Left colon (tissue), 2 donors: Measurements from ENCODE around the gene CYP11A1. TPM values are rescaled to one million over a fixed set of nuclear protein-coding genes. Genes with fewer than 3 reads are reported as not detected.
A peak's percentile ranks its signal among the peaks of the same experiment; 100 is the strongest.

Source experiments
- ATAC-seq: fragments of 200-7000 bp; cut with Tn5 transposase; one replicate; pipeline ENCODE4 v1.9.1; 2020; ENCODE audit warnings: mild to moderate bottlenecking, moderate library complexity
- DNase-seq, 2 donors: peaks; one replicate each; pipeline ENCODE4 v3.0.0-alpha.2; 2020
- intact Hi-C, 2 donors: fragments of 100-400 bp; cut with DNase I in 1 of 2; cut with micrococcal nuclease in 1 of 2; formaldehyde crosslinking; loops; one replicate each; pipeline versions ENCODE4 v1.11.2 to v1.14.0; 2022; cut with DNase I, micrococcal nuclease
- microRNA-seq, 2 donors: library from miRNA; unstranded; fragments of <30 nt; microRNA quantifications; one replicate each; pipeline versions ENCODE4 v1.1.0 to v1.2.0, GENCODE V29; 2020
- total RNA-seq, 2 donors: library from RNA; stranded (reverse); fragmentation: NEBNext Ultra II Directional; extraction: Animal tissue kit (Norgen Biotek cat#: 25700); gene quantifications; one replicate each; pipeline ENCODE4 v1.2.1, GENCODE V29; 2021
- donor health status: DM: no; HTN: no; CAD: no.
- donor health status: DM: yes; HTN: yes; CAD: no.

The CYP11A1 gene
- total RNA-seq, 2 donors from 2014 or later = 0.31 TPM; not detected in 1

DNA sequence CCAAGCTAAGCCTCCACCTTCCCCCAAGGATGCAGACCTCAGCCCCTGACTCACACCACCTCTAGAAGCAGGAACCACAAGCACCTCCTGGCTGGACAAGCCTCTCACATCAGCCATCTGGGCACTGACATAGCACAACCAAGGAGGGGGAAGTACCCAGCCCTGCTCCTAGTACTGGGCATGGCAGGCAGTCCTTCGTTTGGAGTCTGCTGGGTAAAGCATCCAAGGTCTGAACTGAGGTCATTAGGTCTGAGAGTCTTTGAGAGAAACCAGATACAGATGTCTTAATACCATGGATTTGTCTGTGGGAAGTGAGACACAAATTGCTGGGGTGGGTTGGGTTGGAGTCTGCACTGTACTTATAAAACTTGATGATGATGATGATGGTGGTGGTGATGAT lies 69.6 kb downstream of the CYP11A1 start:
- intact Hi-C loops = no loop called here
- DNase-seq (no peak), ATAC-seq (no peak)

DNA sequence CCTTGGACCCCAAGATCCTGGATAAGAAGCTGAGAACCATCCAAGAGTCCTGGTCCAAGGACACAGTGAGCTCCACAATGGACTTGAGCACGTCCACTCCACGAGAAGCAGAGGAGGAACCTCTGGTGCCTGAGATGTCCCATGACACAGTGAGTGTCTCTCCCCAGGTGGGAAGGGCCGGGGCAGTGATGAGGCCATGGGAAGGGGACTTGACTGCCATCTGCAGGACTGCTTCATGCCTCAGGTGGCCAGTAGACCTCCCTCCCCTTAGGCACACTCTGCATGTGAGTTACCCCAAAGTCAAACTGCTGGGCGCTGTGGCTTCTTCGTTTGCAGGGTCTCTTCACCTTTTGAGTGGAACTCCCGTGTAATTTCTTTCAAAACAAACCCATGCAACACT lies 71.6 kb downstream of the CYP11A1 start:
- intact Hi-C loops = no loop called here
- no peak for ATAC-seq
- no peak for DNase-seq

DNA sequence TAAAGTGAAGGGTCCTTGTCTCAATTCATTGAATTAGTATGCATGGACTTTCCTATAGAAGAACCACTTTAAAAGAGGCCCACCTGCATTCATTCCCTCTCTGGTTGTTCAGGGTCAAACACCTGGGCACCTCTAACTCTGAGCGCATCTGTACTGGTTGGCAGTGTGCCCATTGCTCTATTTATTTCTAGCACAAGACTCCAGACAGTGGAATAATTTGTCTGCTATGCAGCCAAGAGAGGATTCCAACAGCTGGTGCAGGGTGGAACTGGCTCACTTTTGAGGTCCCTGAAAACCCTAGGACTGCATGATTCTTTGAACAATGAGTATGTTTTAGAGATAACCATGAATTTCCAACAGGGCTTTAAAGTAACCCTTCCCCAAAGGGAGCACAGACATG lies 73.4 kb downstream of the CYP11A1 start:
- ATAC-seq (no peak), DNase-seq (no peak)
- intact Hi-C loops = no loop called here

DNA sequence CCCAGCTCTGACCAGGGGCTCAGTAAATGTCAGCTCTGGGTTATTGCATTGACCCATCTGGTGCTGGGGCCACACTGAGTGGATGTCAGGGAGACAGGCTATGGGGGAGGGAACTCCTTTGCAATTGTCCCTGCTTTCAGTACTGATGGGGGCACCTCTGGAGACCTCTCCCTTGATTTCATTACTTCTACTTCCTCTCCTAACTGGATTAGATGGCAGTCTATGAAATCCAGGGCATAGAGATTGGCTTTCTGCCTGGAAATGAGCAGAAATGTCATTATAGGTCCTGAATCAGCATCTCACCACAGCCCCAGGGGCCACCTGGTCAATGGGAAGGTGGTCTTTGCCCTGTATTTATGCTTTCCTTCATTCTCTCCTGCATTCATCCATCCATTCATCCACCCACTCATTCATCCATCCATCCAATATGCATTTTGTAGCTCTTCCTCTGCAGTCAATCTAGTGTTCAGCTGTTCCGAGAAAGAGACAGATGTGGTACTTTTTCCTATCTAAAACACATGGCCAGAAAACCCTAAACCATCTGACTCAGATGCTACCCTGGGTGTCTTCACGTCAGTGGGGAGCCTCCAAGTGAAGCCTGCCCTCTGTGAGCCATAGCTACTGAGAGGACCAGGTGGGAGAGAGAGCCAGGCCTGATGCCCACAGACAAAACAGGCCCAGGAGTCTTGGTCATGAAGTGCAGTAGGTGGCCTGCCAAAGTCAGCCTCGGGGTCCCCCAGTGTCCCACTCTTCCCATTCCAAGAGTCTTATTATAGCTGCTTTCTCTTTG lies 74.2 kb downstream of the CYP11A1 start:
- ATAC-seq (no peak), DNase-seq (no peak)
- intact Hi-C loops = no loop called here

DNA sequence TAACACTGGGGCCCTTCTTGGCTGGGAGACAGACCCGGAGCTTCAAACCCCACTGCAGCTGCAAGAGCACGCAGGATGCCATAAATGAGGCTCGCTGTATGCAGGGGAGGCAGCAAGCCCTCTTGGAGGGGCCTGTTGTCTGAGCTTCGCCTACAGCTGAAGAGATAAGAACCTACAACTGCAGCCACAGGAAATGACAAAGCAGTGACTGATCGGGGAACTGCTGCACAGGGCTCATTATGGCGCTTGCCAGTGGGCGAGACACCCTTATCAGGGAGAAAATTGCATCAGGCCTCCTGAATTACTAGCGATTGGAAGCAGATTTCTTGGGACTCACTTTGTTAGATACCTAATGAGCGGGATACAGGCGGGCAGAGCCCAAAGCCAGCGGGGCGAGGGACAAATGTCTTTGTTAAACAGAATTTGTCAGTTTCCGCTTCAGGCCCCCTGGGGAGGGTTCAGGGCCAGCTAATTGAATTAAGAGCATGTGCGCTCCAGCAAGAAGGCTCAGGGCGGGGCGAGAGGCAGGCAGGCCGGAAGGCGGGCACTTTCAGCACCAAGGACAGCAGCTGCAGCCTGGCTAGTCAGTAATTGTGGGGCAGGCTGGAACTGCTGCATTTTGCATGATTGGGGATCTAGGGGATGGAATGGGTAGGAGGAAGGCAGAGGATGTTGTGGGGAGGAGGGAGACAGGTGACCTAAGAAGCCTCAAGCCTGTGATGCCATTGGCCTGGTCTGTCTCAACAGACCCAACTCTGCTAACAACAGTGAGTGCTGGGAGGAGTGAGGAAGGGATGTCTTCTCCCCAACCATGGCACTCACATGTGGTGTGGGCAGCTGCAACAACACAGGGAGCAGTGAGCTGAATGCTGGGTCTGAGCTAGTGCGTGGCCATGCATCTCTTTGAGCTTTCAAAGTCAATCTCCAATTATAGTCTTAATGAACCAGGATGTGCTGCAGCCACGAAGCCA lies 76.1 kb downstream of the CYP11A1 start:
- intact Hi-C loops = no loop called here
- ATAC-seq = peak; percentile 71
- peak; percentile 53 to 87 for DNase-seq

DNA sequence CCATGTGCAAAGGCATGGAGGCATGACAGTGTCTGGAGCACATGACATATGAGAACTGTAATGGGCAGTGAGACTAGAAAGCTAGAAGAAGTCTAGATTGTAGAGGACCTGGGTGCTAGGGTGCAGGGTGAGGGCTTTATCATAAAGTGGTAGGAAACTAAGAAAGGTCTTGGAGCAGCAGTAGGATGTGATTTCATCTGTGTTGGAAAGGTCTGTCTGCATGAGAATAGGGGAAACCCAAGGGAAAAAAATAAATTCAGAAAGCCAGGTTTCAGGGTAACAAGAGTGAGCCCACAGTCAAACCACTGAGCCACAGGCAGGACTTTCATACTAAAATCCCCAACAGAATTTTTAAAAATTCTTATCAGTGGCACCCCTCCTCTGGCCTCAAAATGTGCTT lies 76.8 kb downstream of the CYP11A1 start:
- DNase-seq = no peak
- intact Hi-C loops = no loop called here
- ATAC-seq = no peak

DNA sequence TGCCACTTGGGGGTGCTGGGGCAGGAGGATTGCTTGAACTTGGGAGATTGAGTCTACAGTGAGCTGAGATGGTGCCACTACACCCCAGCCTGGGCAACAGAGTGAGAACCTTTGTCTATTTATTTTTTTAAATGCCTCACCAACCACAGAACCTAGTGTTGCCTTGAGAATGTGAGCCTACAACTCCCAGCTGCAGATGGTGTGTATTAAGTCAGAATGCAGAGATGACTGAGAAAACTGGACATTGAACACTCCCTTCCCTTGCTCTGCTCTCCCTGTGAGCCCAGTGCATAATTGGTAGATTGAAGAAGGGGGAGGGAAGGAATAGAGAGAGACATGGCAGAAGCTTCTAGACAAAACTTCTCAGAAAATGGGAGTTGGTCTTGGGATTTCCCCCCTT lies 77.8 kb downstream of the CYP11A1 start:
- intact Hi-C loops = no loop called here
- DNase-seq = no peak
- no peak for ATAC-seq

Small RNA genes within 50 kb of the gene (microRNA-seq; reads per million reads assigned to microRNA genes)
- gene MIR6881 = 0 reads per million in 2 donors

Other genes with a start within 250 kb of the CYP11A1 start
- gene ISLR2, start 237.1 kb downstream of the CYP11A1 start, total RNA-seq = under 1 TPM; 0.52 to 0.89 TPM
- gene ISLR, start 193.9 kb downstream of the CYP11A1 start, total RNA-seq = 10 to 100 TPM in 1 of 2 donors, 1 to 10 TPM in 1; 4.8 to 10.2 TPM
- gene STRA6, start 164.9 kb downstream of the CYP11A1 start, total RNA-seq = not detected
- gene CCDC33, start 131.3 kb downstream of the CYP11A1 start, total RNA-seq = under 1 TPM in 1 of 2 donors, not detected in 1; 0.46 TPM
- 1 to 10 TPM in 1 of 2 donors, under 1 TPM in 1; 0.79 to 1.7 TPM for gene SEMA7A, start 66.3 kb upstream of the CYP11A1 start, total RNA-seq
- gene UBL7, start 93.5 kb upstream of the CYP11A1 start, total RNA-seq = 10 to 100 TPM; 25.5 to 33.7 TPM
- 10 to 100 TPM; 11.7 to 12.1 TPM for gene ARID3B, start 173.6 kb upstream of the CYP11A1 start, total RNA-seq
- gene CLK3, start 248.2 kb upstream of the CYP11A1 start, total RNA-seq = 10 to 100 TPM; 90.8 to 92.9 TPM